GM12801 (cell line): ENCODE data around the gene TMEM190.

Experiments used
- TF ChIP-seq, protein P1 (sequence below): IDR thresholded peaks from one replicate; pipeline ENCODE4 v1.5.1; 2011; ENCODE audit warnings: control low read depth; ENCODE audit not compliant: insufficient read length; ENCODE audit errors: extremely low read depth

TMEM190 gene

DNA sequence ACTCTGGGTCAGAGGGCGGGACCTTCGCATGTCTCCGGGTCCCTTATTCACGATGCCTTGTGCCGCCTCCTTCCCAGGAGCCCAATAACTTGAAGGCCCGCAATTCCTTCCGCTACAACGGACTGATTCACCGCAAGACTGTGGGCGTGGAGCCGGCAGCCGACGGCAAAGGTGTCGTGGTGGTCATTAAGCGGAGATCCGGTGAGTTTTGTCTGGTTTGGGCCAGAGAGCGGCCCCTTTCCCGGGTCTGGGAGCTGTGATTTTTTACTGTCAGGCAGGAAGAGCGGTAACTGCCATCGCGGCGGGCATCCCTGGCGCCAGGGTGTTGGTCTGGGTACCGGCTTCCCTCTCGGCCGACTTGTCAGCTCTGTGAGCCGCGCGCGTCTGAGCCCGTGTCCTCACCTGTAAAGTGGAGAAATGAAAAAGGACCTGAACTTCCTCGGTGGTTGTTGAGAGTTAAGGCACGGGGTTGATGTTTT, 9.9 kb downstream of the TMEM190 start:
- TF ChIP-seq, protein P1, sequence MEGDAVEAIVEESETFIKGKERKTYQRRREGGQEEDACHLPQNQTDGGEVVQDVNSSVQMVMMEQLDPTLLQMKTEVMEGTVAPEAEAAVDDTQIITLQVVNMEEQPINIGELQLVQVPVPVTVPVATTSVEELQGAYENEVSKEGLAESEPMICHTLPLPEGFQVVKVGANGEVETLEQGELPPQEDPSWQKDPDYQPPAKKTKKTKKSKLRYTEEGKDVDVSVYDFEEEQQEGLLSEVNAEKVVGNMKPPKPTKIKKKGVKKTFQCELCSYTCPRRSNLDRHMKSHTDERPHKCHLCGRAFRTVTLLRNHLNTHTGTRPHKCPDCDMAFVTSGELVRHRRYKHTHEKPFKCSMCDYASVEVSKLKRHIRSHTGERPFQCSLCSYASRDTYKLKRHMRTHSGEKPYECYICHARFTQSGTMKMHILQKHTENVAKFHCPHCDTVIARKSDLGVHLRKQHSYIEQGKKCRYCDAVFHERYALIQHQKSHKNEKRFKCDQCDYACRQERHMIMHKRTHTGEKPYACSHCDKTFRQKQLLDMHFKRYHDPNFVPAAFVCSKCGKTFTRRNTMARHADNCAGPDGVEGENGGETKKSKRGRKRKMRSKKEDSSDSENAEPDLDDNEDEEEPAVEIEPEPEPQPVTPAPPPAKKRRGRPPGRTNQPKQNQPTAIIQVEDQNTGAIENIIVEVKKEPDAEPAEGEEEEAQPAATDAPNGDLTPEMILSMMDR = no peak

DNA sequence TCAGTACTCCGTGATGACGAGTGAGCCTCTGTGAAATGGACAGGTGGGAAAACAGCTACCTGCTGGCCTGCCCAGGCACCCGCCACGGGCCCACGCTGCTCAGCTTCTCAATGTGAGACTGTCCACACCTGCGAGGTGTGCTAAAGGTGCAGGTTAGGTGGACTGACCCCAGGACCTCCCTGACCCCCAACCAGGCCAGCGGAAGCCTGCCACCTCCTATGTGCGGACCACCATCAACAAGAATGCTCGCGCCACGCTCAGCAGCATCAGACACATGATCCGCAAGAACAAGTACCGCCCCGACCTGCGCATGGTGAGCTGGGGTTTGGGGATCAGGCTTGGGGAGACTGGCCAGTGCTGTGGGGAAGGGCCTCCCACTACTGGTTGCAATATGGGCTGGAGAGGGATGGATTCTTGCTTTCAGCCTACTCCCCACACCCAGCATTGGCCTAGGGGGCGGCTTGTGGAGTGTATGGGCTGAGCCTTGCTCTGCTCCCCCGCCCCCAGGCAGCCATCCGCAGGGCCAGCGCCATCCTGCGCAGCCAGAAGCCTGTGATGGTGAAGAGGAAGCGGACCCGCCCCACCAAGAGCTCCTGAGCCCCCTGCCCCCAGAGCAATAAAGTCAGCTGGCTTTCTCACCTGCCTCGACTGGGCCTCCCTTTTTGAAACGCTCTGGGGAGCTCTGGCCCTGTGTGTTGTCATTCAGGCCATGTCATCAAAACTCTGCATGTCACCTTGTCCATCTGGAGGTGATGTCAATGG, 11.3 kb downstream of the TMEM190 start:
- TF ChIP-seq, protein P1 = no peak

- TF ChIP-seq, protein P1 = no peak
These were observed 13.0 kb downstream of the TMEM190 start for GRCh38 chr19:55389386-55390317.

- TF ChIP-seq, protein P1 = no peak
These were observed 13.8 kb downstream of the TMEM190 start for GRCh38 chr19:55390461-55390880.

- TF ChIP-seq, protein P1 = no peak
These were observed 14.6 kb downstream of the TMEM190 start for GRCh38 chr19:55391191-55391670.

GRCh38 chr19:55391702-55392615, 15.3 kb downstream of the TMEM190 start:
- TF ChIP-seq, protein P1 = no peak
